Epithelial cell of esophagus (primary cell): ENCODE data around the gene AGT.

Experiments
- DNase-seq: peaks from one replicate; pipeline ENCODE4 v3.0.0; 2010; ENCODE audit warnings: low read depth
- H3K4me3 ChIP-seq: 2 replicates; pipeline ENCODE4 v1.5.1; 2011; ENCODE audit warnings: mild to moderate bottlenecking, low read length, control low read depth
- CTCF ChIP-seq: IDR thresholded peaks from 2 replicates; pipeline ENCODE4 v1.5.1; 2011; ENCODE audit warnings: low read depth, mild to moderate bottlenecking, low read length, control low read depth, inconsistent platforms; ENCODE audit not compliant: insufficient read depth; ENCODE audit errors: missing control alignments

Gene AGT

DNA sequence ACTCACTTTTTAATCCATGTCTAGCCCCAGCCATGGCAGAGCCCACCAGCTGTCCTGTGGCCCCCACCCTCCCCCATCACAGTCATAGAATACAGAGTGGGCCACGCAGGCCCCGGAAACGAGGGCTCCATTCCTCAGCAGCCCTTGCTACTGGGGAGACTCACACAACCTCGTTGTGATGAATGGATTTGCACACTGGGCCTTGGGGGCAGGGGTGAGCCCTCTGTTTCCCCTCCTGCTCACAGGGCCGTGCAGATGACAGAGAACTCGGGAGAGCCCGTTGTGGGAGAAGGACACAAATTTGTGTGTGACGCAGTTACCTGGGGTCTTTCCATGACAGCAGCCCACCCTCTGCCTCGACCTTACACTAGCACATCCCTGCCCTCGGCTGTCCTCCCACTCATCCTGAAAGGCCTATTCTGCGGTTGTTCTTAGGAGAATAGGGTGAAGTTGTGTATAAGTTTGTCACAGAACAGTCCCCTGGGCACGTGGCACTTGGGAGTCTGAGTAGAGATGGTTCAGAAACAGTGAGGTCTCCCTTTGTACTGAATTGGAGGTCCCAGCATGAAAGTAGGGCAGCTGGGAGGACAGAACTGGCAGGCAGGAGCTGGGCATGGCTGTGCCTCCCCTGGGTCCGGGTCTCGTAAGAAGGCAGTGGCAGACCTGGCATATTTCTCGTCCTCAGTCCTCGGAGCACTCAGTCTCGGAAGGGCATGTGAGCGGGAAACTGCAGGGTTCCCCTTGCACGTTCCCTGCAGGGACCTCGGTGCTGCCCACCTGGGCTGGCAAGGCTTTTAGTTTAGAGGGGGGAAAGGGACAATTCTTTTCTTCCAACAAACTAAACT, 6.8 kb downstream of the AGT start:
- no peak for DNase-seq
- H3K4me3 ChIP-seq, result no peak overlapping the region
- TF ChIP-seq CTCF, result no peak

- no peak for TF ChIP-seq CTCF
- no peak for DNase-seq
These were observed 7.8 kb downstream of the AGT start for GRCh38 chr1:230706020-230706699.

DNA sequence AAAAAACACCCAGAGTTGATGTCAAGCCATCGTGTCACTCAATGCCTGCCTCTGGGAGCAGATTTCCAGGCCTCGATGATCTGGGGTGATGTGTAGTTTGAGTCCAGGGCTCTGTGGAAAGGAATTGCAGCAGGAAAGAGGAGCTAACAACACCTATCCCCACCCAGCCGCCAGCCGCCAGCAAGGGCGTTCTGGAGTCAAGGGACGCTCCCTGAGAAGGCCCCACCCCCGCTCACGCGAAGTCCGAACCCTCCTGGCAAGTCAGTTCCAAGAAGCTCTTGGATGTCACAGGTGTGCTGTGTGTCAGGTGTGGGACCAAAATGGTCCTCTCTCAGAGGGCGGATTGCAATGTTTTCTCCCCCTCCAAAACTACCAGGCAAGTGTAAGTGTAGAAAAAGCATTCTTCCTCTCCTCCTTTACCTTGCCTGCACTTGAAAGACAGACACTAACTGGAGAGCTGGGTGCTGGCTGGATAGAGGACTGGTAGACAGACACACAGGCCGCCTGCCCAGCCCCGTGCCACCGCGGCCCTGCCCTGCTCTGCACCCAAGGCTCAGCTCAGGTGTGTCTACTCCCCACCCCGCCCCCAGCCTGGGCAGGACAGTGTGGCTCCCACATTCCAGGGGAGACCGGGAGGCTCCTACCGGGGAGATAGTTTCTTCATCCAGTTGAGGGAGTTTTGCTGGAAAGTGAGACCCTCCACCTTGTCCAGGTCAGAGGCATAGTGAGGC, 8.5 kb downstream of the AGT start:
- TF ChIP-seq CTCF, result no peak
- DNase-seq, result no peak
- no peak overlapping the region for H3K4me3 ChIP-seq

More at GRCh38 chr1:230706020-230706699, 7.8 kb downstream of the AGT start:
- H3K4me3 ChIP-seq, result no peak overlapping the region

DNA sequence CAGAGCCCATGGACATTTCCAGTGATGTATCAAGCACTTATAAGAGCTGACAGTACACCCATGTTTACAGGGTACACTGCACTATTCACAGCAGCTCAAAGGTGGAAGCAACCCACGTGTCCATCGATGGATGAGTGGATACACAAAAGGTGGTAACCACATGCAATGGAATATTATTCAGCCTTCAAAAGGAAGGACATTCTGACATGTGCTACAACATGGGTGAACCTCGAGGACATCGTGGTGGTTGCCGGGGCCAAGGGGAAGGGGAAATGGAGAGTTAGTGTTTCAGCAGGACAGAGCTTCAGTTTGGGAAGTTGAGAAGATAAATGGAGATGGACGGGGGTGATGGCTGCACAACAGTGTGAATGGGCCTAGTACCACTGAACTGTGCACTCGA, 9.1 kb downstream of the AGT start:
- no peak for TF ChIP-seq CTCF
- DNase-seq, result no peak
- H3K4me3 ChIP-seq, result no peak overlapping the region

DNA sequence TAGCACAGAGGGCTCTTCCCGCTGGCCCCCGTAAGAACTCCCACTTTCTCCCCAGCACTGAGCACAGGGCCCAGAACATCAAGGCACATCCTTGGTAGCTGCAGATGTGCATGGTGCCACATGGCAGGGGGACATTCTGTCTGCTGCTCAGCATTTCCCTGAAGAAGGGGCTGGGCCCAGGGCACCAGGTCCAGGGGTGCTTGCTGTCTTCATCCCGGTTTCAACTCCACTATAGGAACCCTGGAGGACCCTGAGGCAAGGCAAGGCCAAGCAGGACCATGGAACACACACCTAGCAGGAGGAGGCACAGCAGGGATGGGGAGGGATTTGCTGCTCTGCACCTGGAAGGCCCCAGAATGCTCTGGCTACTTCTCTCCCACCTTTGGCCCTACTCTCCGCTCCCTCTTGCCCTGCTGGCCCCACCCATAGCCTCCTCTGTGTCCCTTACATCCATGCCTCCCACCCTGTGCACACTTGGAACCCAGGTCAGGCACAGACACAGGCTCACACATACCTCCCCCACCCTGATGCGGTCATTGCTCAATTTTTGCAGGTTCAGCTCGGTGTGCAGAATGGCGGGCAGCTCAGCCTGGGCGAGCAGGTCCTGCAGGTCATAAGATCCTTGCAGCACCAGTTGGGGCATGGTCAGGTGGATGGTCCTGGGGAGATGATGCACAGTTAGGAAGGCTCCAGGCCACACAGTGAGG, 10.1 kb downstream of the AGT start:
- TF ChIP-seq CTCF, result no peak
- no peak for DNase-seq
- no peak overlapping the region for H3K4me3 ChIP-seq

GRCh38 chr1:230702934-230703678, 10.8 kb downstream of the AGT start:
- no peak for TF ChIP-seq CTCF
- H3K4me3 ChIP-seq, result no peak overlapping the region
- no peak for DNase-seq
